Measurements from ENCODE around the gene PWWP2B. TPM values are rescaled to one million over a fixed set of nuclear protein-coding genes. Genes with fewer than 3 reads are reported as not detected.

Gene PWWP2B
- total RNA-seq, 1 donor from 2014 or later, result 19.9 TPM

Other genes starting within 250 kb of the PWWP2B start
- 45.2 TPM for gene DPYSL4, start 210.3 kb upstream of the PWWP2B start, total RNA-seq
- gene STK32C, start 89.2 kb upstream of the PWWP2B start, total RNA-seq, result 4.9 TPM
- 3.2 TPM for gene LRRC27, start 65.0 kb upstream of the PWWP2B start, total RNA-seq
- 108 TPM for gene INPP5A, start 140.6 kb downstream of the PWWP2B start, total RNA-seq